Liver (tissue), 9 donors: ENCODE data around the gene PEX11G. TPM values are rescaled to one million over a fixed set of nuclear protein-coding genes. Genes with fewer than 3 reads are reported as not detected.

ENCODE experiments used
- DNase-seq: peaks from one replicate; pipeline ENCODE4 v3.0.0-alpha.2; 2017; ENCODE audit warnings: low spot score
- H3K27ac ChIP-seq, 2 donors: one replicate each; pipeline ENCODE4 v1.7.0; 2013; ENCODE audit warnings: inconsistent platforms in 2 of 2, low read length in 2 of 2, control low read depth in 1 of 2, low read depth in 1 of 2, mild to moderate bottlenecking in 1 of 2
- H3K27me3 ChIP-seq, 4 donors: one replicate each; pipeline versions ENCODE4 v1.6.1 to v1.7.0; 2013; ENCODE audit warnings: low read length in 3 of 4, inconsistent platforms in 1 of 4, mild to moderate bottlenecking in 1 of 4, moderate library complexity in 1 of 4; ENCODE audit not compliant: control insufficient read depth in 4 of 4, insufficient read depth in 4 of 4
- H3K36me3 ChIP-seq, 4 donors: one replicate each; pipeline versions ENCODE4 v1.6.1 to v1.7.0; 2013; ENCODE audit warnings: low read length in 3 of 4, mild to moderate bottlenecking in 3 of 4, low read depth in 1 of 4, moderate library complexity in 1 of 4; ENCODE audit not compliant: control insufficient read depth in 4 of 4, insufficient read depth in 3 of 4
- H3K4me1 ChIP-seq, 4 donors: one replicate each; pipeline versions ENCODE4 v1.6.1 to v1.7.0; 2013; ENCODE audit warnings: low read length in 3 of 4, mild to moderate bottlenecking in 3 of 4, moderate library complexity in 1 of 4; ENCODE audit not compliant: control insufficient read depth in 4 of 4, insufficient read depth in 4 of 4
- H3K4me3 ChIP-seq, 3 donors: one replicate each; pipeline versions ENCODE4 v1.6.1 to v1.7.0; 2013; ENCODE audit warnings: low read length in 3 of 3, control low read depth in 1 of 3, low read depth in 1 of 3, mild to moderate bottlenecking in 1 of 3
- H3K9ac ChIP-seq, 2 donors: one replicate each; pipeline ENCODE4 v1.7.0; 2013; ENCODE audit warnings: low read length in 2 of 2, mild to moderate bottlenecking in 2 of 2, moderate library complexity in 2 of 2, control low read depth in 1 of 2, low read depth in 1 of 2
- H3K9me3 ChIP-seq, 4 donors: one replicate each; pipeline versions ENCODE4 v1.6.1 to v1.7.0; 2013; ENCODE audit warnings: low read length in 3 of 4; ENCODE audit not compliant: control insufficient read depth in 4 of 4
- EGR1 ChIP-seq, 2 donors: IDR thresholded peaks; 2 replicates each; pipeline ENCODE4 v1.6.1; 2016 to 2018; ENCODE audit warnings: antibody characterized with exemption in 2 of 2, low read depth in 2 of 2
- GABPA ChIP-seq, 2 donors: IDR thresholded peaks in 1 of 2; conservative IDR thresholded peaks in 1 of 2; 2 replicates each; pipeline ENCODE4 v1.6.1; 2016; ENCODE audit warnings: antibody characterized with exemption in 2 of 2, mild to moderate bottlenecking in 1 of 2, moderate library complexity in 1 of 2
- HNF4A ChIP-seq, 2 donors: conservative IDR thresholded peaks; 2 replicates each; pipeline ENCODE4 v1.6.1; 2016; ENCODE audit warnings: antibody characterized with exemption in 2 of 2, mild to moderate bottlenecking in 2 of 2
- HNF4G ChIP-seq: IDR thresholded peaks from 2 replicates; pipeline ENCODE4 v1.6.1; 2016; ENCODE audit warnings: antibody characterized with exemption
- JUND ChIP-seq, 2 donors: IDR thresholded peaks; 2 replicates each; pipeline ENCODE4 v1.6.1; 2016; ENCODE audit warnings: antibody characterized with exemption in 2 of 2
- NR2F2 ChIP-seq: IDR thresholded peaks from 2 replicates; pipeline ENCODE4 v1.6.1; 2016; ENCODE audit warnings: antibody characterized with exemption
- RAD21 ChIP-seq, 2 donors: IDR thresholded peaks; 2 replicates each; pipeline ENCODE4 v1.6.1; 2016; ENCODE audit warnings: antibody characterized with exemption in 2 of 2, mild to moderate bottlenecking in 2 of 2
- SP1 ChIP-seq: IDR thresholded peaks from 2 replicates; pipeline ENCODE4 v1.6.1; 2018; ENCODE audit warnings: antibody characterized with exemption, mild to moderate bottlenecking
- TAF1 ChIP-seq: conservative IDR thresholded peaks from 2 replicates; pipeline ENCODE4 v1.6.1; 2016; ENCODE audit warnings: antibody characterized with exemption, mild to moderate bottlenecking
- YY1 ChIP-seq: IDR thresholded peaks from 2 replicates; pipeline ENCODE4 v1.6.1; 2016; ENCODE audit warnings: antibody characterized with exemption, mild to moderate bottlenecking
- WGBS: extraction: QIAGEN DNeasy Blood & Tissue Kit; methylation state at CpG from one replicate; pipeline ENCODE4 v1.1.7; 2013; 5-methylcytosine and 5-hydroxymethylcytosine counted together
- polyA plus RNA-seq, 2 donors: library from polyadenylated mRNA; stranded (reverse) in 1 of 2; unstranded in 1 of 2; fragments of 200-250 nt in 1 of 2; fragments of >200 nt in 1 of 2; fragmentation: Nextera tagmentation in 1 of 2; extraction: Ambion mirVana in 1 of 2; gene quantifications; one replicate each; pipeline versions ENCODE4 v1.2.1 to v1.2.3, GENCODE V29; 2013 to 2015
- total RNA-seq, 2 donors: library from RNA; depleted of rRNA; stranded (reverse); fragments of >200 nt; gene quantifications; one replicate each; pipeline ENCODE4 v1.2.3, GENCODE V29; 2014
- TF ChIP-seq, protein P1 (sequence below): IDR thresholded peaks from 2 replicates; pipeline ENCODE4 v1.6.1; 2016; ENCODE audit warnings: antibody characterized with exemption, mild to moderate bottlenecking
- TF ChIP-seq, protein P2 (sequence below): IDR thresholded peaks from 2 replicates; pipeline ENCODE4 v1.6.1; 2016; ENCODE audit warnings: antibody characterized with exemption
- TF ChIP-seq, protein P3 (sequence below): IDR thresholded peaks from 2 replicates; pipeline ENCODE4 v1.6.1; 2016; ENCODE audit warnings: antibody characterized with exemption
- TF ChIP-seq, protein P4 (sequence below): fragments of 150-350 bp; IDR thresholded peaks from 2 replicates; pipeline ENCODE4 v1.5.1; 2017; ENCODE audit warnings: improper control_type of control experiment, low read depth, low read length; ENCODE audit not compliant: missing input control
- TF ChIP-seq, protein P5 (sequence below): IDR thresholded peaks from 2 replicates; pipeline ENCODE4 v1.6.1; 2016; ENCODE audit warnings: antibody characterized with exemption
- donor health status: healthy.
- donor health status: healthy.
- donor health status: healthy.
- donor health status: healthy.
- donor health status: healthy.

The PEX11G gene
- total and polyA plus RNA-seq, 4 donors: 1.9 to 10.9 (median 8.2) TPM

DNA sequence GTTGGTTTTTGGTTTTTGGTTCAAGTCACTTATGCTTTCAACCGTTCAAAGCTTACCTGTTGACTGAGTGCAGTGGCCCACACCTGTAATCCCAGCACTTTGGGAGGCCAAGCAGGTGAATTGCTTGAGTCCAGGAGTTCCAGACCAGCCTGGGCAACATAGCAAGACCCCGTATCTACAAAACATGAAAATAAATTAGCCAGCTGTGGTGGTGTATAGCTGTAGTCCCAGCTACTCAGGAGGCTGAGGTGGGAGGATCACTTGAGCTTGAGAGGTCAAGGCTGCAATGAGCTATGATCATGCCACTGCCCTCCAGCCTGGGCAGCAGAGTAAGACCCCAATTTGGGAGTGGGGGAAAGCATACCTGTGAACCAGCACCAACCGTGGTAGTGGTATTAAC lies 43.7 kb downstream of the PEX11G start (continued):
- TF ChIP-seq, protein P1, sequence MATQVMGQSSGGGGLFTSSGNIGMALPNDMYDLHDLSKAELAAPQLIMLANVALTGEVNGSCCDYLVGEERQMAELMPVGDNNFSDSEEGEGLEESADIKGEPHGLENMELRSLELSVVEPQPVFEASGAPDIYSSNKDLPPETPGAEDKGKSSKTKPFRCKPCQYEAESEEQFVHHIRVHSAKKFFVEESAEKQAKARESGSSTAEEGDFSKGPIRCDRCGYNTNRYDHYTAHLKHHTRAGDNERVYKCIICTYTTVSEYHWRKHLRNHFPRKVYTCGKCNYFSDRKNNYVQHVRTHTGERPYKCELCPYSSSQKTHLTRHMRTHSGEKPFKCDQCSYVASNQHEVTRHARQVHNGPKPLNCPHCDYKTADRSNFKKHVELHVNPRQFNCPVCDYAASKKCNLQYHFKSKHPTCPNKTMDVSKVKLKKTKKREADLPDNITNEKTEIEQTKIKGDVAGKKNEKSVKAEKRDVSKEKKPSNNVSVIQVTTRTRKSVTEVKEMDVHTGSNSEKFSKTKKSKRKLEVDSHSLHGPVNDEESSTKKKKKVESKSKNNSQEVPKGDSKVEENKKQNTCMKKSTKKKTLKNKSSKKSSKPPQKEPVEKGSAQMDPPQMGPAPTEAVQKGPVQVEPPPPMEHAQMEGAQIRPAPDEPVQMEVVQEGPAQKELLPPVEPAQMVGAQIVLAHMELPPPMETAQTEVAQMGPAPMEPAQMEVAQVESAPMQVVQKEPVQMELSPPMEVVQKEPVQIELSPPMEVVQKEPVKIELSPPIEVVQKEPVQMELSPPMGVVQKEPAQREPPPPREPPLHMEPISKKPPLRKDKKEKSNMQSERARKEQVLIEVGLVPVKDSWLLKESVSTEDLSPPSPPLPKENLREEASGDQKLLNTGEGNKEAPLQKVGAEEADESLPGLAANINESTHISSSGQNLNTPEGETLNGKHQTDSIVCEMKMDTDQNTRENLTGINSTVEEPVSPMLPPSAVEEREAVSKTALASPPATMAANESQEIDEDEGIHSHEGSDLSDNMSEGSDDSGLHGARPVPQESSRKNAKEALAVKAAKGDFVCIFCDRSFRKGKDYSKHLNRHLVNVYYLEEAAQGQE: no peak
- TF ChIP-seq JUND (IDR thresholded peaks at IDR 0.05) (no peak), RAD21 (IDR thresholded peaks at IDR 0.05) (no peak), EGR1 (IDR thresholded peaks at IDR 0.05; ENCODE audit: low read depth in 2 of 2) (no peak), TAF1 (no peak), YY1 (no peak)
- TF ChIP-seq, protein P2, sequence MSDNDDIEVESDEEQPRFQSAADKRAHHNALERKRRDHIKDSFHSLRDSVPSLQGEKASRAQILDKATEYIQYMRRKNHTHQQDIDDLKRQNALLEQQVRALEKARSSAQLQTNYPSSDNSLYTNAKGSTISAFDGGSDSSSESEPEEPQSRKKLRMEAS: no peak
- TF ChIP-seq, protein P3, sequence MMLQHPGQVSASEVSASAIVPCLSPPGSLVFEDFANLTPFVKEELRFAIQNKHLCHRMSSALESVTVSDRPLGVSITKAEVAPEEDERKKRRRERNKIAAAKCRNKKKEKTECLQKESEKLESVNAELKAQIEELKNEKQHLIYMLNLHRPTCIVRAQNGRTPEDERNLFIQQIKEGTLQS: no peak

DNA sequence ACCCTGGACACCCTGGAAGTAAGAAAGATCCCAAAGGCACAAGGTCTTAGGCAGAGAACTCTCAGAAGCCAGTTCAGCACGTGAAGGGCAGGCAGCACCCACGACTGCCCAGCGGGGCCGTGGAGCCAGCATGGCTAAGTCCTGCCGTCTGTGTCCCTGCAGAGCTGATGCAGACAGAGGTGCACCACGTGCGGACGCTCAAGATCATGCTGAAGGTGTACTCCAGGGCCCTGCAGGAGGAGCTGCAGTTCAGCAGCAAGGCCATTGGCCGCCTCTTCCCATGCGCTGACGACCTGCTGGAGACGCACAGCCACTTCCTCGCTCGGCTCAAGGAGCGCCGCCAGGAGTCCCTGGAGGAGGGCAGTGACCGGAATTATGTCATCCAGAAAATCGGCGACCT lies 44.8 kb downstream of the PEX11G start:
- WGBS: 95% methylated on average over 19 of the region's 19 CpGs
- Histone ChIP-seq H3K36me3 (peaks cover 18 to 62% (median 30%) of the 10 kb centered on the region in 4 donors), H3K9me3 (no peaks in the 10 kb centered on the region), H3K4me3 (no peak overlapping the region), H3K27ac (no peak overlapping the region), H3K4me1 (no peaks in the 10 kb centered on the region), H3K27me3 (no peaks in the 10 kb centered on the region), H3K9ac (no peak overlapping the region)
- DNase-seq: no peak
- TF ChIP-seq NR2F2: no peak
- TF ChIP-seq RAD21 (IDR thresholded peaks at IDR 0.05): no peak
- TF ChIP-seq, protein P4, sequence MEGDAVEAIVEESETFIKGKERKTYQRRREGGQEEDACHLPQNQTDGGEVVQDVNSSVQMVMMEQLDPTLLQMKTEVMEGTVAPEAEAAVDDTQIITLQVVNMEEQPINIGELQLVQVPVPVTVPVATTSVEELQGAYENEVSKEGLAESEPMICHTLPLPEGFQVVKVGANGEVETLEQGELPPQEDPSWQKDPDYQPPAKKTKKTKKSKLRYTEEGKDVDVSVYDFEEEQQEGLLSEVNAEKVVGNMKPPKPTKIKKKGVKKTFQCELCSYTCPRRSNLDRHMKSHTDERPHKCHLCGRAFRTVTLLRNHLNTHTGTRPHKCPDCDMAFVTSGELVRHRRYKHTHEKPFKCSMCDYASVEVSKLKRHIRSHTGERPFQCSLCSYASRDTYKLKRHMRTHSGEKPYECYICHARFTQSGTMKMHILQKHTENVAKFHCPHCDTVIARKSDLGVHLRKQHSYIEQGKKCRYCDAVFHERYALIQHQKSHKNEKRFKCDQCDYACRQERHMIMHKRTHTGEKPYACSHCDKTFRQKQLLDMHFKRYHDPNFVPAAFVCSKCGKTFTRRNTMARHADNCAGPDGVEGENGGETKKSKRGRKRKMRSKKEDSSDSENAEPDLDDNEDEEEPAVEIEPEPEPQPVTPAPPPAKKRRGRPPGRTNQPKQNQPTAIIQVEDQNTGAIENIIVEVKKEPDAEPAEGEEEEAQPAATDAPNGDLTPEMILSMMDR: no peak
- TF ChIP-seq HNF4A (conservative IDR thresholded peaks at IDR 0.05): no peak
- no peak for TF ChIP-seq TAF1
- TF ChIP-seq, protein P2: no peak
- TF ChIP-seq, protein P1: no peak
- TF ChIP-seq SP1: no peak
- no peak for TF ChIP-seq HNF4G
- TF ChIP-seq, protein P3: no peak
- TF ChIP-seq, protein P5, sequence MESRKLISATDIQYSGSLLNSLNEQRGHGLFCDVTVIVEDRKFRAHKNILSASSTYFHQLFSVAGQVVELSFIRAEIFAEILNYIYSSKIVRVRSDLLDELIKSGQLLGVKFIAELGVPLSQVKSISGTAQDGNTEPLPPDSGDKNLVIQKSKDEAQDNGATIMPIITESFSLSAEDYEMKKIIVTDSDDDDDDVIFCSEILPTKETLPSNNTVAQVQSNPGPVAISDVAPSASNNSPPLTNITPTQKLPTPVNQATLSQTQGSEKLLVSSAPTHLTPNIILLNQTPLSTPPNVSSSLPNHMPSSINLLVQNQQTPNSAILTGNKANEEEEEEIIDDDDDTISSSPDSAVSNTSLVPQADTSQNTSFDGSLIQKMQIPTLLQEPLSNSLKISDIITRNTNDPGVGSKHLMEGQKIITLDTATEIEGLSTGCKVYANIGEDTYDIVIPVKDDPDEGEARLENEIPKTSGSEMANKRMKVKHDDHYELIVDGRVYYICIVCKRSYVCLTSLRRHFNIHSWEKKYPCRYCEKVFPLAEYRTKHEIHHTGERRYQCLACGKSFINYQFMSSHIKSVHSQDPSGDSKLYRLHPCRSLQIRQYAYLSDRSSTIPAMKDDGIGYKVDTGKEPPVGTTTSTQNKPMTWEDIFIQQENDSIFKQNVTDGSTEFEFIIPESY: no peak
- no peak for TF ChIP-seq GABPA (IDR thresholded peaks at IDR 0.05 in 1 of 2, conservative IDR thresholded peaks at IDR 0.05 in 1 of 2)
- TF ChIP-seq JUND (IDR thresholded peaks at IDR 0.05): no peak
